Progenitor cell of endocrine pancreas (in vitro differentiated cells): Measurements from ENCODE around the gene TAF5L. TPM values are rescaled to one million over a fixed set of nuclear protein-coding genes. Genes with fewer than 3 reads are reported as not detected.
"Not testable (repeated sequence)": the region's sequence is repeated elsewhere in the genome, so short reads cannot be mapped to it uniquely, and the experiment has no call there.

ENCODE experiments used
- DNase-seq: peaks from one replicate; pipeline ENCODE4 v3.0.0; 2021; ENCODE audit warnings: low spot score; ENCODE audit not compliant: unreplicated experiment
- H3K27ac Mint-ChIP-seq: 2 replicates; pipeline ENCODE4 v1.8.0; 2021; ENCODE audit warnings: mild to moderate bottlenecking, moderate library complexity, mixed read lengths
- H3K27me3 Mint-ChIP-seq: 2 replicates; pipeline ENCODE4 v1.8.0; 2021; ENCODE audit warnings: mixed read lengths
- H3K36me3 Mint-ChIP-seq: 2 replicates; pipeline ENCODE4 v1.8.0; 2022; ENCODE audit warnings: mixed read lengths; ENCODE audit not compliant: insufficient read depth
- H3K4me1 Mint-ChIP-seq: 2 replicates; pipeline ENCODE4 v1.8.0; 2021; ENCODE audit warnings: low read depth, mixed read lengths
- H3K4me3 Mint-ChIP-seq: 2 replicates; pipeline ENCODE4 v1.8.0; 2021; ENCODE audit warnings: low read depth, mild to moderate bottlenecking, moderate library complexity, mixed read lengths
- H3K9me3 Mint-ChIP-seq: 2 replicates; pipeline ENCODE4 v1.8.0; 2021; ENCODE audit warnings: low read depth, mixed read lengths
- CTCF ChIP-seq: fragments of 200-600 bp; sonication (generic); IDR thresholded peaks from one replicate; pipeline ENCODE4 v1.5.0; 2021; ENCODE audit warnings: antibody characterized with exemption, mild to moderate bottlenecking; ENCODE audit not compliant: unreplicated experiment
- total RNA-seq: library from RNA; stranded (reverse); gene quantifications from 2 replicates; pipeline ENCODE4 v1.2.1, GENCODE V29; 2021

TAF5L gene
- total RNA-seq, 1 donor from 2014 or later, result 21.0 TPM

- H3K4me3 Mint-ChIP-seq, result no peak overlapping the region
These were observed 28.8 kb downstream of the TAF5L start for GRCh38 chr1:229596925-229597699.

GRCh38 chr1:229595876-229596275, 30.0 kb downstream of the TAF5L start:
- DNase-seq, H3K9me3 Mint-ChIP-seq, H3K4me3 Mint-ChIP-seq, H3K27ac Mint-ChIP-seq, H3K4me1 Mint-ChIP-seq, H3K36me3 Mint-ChIP-seq, H3K27me3 Mint-ChIP-seq: not testable (repeated sequence)

More at GRCh38 chr1:229596925-229597699, 28.8 kb downstream of the TAF5L start:
- Mint-ChIP-seq H3K27ac (no peak overlapping the region), H3K9me3 (no peaks in the 10 kb centered on the region), H3K36me3 (peaks cover 9% of the 10 kb centered on the region), H3K27me3 (no peaks in the 10 kb centered on the region), H3K4me1 (no peaks in the 10 kb centered on the region)
- no peak for TF ChIP-seq CTCF
- no peak for DNase-seq

GRCh38 chr1:229594227-229595008, 31.5 kb downstream of the TAF5L start:
- no peaks in the 10 kb centered on the region for H3K4me1 Mint-ChIP-seq
- no peaks in the 10 kb centered on the region for H3K9me3 Mint-ChIP-seq
- H3K36me3 Mint-ChIP-seq, result peaks cover 4% of the 10 kb centered on the region
- H3K27ac Mint-ChIP-seq, result peak overlapping the region; percentile 17
- no peaks in the 10 kb centered on the region for H3K27me3 Mint-ChIP-seq
- no peak for DNase-seq
- no peak for TF ChIP-seq CTCF
- no peak overlapping the region for H3K4me3 Mint-ChIP-seq

- Mint-ChIP-seq H3K9me3 (no peaks in the 10 kb centered on the region), H3K4me1 (no peaks in the 10 kb centered on the region), H3K4me3 (no peak overlapping the region), H3K27ac (no peak overlapping the region), H3K27me3 (no peaks in the 10 kb centered on the region), H3K36me3 (peaks cover 4% of the 10 kb centered on the region)
- no peak for DNase-seq
- no peak for TF ChIP-seq CTCF
These were observed 32.1 kb downstream of the TAF5L start for GRCh38 chr1:229593800-229594199.

GRCh38 chr1:229590119-229590518, 35.8 kb downstream of the TAF5L start:
- Mint-ChIP-seq H3K27ac (no peak overlapping the region), H3K9me3 (no peaks in the 10 kb centered on the region), H3K4me3 (no peak overlapping the region), H3K36me3 (peaks cover 2% of the 10 kb centered on the region), H3K27me3 (no peaks in the 10 kb centered on the region), H3K4me1 (no peaks in the 10 kb centered on the region)
- no peak for DNase-seq
- no peak for TF ChIP-seq CTCF
